GM18517 (cell line): ENCODE results near the gene VANGL1.

ENCODE experiments used
- ATAC-seq: cut with Tn5 transposase; IDR thresholded peaks from one replicate; pipeline ENCODE4 v1.9.1; 2021; ENCODE audit warnings: mild to moderate bottlenecking, moderate library complexity; ENCODE audit not compliant: unreplicated experiment

The VANGL1 gene

DNA sequence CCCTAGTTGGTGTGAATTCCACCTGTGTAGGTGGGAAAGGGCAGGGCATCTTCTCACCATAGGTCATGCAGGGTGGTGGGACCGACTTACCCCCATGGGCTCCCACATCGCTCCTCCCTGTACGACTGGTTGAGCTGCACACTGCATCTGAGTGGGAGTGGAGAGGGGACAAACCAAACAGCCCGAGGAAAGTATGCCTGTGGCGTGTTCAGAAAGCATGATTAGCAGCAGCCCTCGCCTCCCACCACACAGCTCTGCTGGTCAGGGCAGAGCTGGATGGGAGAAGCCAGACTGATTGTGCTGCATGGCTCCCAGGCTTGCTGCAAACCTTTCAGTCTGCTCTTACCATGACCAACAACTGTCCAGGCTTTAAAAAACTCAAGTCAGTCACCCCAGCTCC is 24.4 kb downstream of the VANGL1 start:
- ATAC-seq = no peak

DNA sequence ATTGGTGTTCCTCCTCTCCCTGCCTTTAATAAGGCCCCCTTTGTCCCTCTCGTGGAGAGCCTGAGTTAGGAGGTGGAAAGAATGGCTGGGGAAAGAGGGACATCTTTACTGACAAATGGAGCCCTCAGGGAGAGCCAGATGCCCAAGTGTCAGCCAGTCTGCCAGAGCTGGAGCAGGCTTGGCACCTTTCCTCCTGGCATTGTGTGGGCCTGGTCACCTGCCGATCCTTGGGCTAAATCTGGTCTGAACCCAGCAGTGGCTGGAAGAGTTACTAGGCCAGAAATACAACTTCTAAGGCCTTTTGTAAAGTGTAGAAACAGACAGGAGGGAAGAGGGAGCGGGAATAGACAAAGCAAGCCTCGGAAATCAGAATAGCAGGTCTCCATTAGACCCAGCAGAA is 24.9 kb downstream of the VANGL1 start:
- ATAC-seq = no peak

DNA sequence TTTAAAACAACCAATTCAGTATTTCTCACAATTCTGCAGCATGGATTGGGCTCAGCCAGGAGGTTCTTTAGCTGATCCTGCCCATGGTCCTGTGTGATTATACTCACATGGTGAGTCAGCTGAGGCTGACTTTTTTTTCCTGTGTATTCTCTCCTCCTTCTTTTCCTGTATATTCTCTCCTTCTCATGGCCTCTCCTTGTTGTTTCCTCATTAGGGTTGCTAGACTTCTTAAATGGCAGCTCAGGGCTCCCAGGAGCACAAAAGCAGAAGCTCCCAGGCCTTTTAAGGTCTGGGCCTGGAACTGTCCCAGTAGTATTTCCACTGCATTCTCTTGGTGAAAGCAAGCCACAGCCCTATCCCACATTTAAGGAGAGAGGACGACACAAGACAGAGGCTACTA is 26.8 kb downstream of the VANGL1 start:
- no peak for ATAC-seq

DNA sequence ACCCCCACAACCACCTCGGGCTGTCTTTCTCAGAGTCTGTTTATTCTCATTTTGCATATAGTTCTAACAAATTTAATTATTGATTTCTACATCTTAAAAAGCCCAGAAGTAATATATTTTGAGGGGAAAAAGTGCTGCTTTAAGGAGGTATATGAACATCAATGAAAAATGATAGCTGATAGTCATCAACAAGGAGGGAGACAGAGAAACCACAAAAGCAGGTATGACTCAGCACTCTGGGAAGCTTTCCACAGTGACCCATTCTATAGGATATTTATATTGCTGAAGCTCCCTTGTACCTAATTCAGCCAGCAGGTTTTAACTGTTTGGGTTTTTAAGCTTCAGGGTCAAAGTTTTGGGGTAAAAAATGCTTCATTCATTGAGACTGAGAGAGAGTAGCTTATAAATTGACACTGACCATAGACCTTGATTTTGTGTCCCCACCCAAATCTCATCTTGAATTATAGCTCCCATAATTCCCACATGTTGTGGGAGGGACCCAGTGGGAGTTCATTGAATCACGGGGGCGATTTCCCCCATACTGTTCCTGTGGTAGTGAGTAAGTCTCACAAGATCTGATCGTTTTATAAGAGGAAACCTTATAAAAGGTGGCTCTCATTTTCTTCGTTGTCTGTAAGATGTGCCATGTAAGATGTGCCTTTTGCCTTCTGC is 27.4 kb downstream of the VANGL1 start:
- ATAC-seq = no peak

DNA sequence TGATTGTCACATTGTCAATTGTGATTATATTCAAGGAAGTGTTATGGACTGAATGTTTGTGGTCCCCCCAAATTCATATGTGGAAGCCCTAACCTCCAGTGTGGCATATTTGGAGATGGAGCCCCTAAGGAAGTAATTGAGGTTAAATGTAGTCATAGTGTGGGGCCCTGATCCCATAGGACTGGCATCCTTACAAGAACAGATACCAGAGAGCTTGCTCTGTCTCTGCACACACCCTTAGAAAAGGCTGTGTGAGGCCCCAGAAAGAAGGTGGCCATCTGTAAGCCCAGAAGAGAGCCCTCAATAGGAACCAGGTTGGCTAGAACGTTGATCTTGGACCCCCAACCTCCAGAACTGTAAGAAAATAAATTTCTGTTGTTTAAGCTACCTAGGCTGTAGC is 28.1 kb downstream of the VANGL1 start:
- ATAC-seq = no peak

DNA sequence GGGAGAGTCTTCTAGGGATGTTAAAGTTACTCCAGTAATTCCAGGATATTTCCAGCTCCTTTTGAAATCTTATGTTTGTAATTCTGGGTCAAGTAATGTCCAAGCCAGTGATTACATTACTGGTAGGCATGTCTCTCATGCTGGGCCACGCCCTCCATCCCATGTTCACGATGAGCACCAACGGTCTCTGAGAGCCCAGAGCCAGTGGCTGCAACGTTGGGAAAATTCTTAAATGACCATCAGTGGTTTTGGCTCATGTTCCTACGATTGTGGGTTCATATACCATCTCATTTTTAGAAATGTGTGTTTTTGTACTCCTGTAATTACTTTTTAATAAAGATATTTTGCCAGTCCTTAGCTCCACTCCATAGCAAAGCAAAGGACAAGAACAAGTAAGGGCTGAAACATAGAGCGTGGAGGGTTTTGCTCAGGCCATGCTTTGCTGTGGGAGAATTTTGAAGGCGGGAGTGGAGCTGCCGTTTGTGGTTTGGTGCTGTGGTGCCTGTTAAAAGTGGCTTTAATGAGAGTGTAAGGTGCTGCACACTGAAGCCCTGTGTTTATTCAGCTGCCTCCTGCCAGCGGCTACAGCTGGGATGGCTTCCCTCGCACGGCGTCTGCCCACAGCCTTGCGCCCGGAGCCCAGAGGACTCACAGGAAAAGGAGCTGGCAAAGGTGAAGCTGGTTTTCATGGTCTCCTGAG is 28.9 kb downstream of the VANGL1 start:
- ATAC-seq = no peak

DNA sequence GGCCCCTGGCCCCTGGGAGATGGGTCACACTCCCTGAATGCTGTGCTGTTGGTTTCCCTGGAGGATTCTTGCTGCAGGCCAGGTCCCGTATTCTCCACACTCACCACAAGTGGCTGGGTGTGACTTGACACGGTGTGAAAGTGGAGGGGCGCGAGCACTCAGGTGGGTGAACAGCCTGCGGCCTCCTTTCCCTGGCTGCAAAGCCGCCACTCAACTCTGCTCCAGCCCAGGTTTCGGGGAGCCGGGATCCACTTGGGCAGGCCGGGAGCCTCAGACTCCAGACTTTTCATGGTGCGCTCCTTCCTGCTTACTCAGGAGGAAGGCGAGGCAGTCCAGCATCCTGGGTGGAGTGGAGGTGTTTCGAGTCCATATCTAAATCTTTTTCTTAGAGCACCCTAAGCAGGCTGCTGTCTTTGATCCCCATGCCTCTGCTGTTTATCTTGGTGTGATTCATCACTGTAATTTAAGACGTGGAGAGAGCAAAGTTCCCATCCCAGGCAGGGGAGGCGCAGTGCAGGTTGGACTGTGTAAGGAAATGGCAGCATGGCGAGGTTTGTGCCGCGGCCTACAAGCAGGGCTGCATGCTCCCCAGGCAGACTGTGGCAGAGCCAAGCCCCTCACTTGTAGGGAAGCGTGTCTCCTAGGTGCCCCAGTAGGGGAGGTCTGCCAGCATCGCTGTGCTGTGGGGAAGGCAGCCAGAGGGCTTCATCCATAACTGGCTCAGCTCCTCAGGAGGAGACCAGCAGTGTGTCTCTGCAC is 29.6 kb downstream of the VANGL1 start:
- ATAC-seq = no peak

DNA sequence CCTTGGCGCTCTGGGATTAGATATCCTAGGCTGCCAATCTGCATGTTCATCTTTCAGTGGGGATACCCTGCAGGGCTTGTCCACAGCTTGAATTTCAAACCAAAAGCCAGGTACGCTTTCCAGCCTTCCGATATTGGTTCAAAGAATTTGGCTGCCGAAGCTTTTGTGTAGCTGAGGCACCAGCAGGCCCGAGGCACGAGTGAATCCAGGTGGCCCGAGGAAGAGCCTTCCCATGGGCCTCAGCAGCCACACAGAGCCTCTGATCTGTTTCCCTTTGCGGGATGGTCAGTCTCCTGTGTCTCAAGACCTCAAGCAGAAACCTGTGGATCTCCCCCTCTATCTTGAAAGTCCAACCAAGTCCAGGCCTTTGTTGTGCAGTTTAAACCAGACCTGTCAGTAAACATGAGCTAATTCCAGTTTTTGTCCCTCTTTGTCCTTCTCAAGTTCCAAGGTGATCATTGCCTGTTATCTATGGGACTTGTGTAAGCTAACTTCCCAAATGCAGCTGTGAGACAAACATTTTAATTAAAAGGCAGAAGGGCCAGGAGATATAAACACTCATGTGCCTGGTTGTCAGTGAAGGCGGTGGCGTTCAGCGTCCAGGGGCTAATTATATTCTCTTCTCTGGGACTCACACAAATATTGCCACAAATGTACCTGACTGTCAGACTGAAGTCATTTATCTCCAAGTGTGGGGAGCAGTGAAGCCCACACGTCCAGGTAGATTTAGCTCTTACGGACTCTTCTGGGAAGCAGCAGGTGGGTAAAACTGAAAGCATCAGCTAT is 30.6 kb downstream of the VANGL1 start:
- ATAC-seq = no peak

DNA sequence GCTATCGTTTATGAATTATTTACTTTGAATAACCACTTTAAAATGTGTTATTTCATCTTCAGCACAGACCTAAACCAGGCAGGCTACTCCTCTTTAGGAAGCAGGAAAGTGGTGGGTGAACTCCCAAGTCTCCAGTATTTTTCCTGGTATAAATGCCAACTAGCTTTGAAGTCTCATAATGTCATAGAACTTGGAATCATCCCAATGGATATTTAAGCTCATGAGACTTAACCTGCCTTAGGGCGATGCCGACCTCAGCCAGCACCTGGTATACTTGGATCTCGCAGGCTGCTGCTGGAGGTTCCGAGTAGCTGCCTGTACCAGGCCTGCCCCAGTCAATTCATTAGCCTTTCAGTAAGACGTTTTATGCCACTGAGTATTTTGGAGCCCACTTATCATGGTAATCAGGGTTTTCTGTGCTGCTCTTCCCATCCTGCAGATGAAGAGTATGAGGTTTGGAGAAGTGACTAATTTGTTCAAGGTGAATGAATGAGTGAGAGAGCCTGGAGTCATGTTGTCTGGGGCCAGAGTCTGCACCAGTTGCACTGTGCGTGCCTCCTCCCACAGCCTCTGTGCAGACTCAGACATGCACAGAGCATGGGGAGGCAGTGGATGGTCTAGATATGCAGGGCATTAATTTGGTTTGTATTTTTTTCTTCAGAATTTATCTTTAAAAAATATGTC is 34.9 kb downstream of the VANGL1 start:
- no peak for ATAC-seq

DNA sequence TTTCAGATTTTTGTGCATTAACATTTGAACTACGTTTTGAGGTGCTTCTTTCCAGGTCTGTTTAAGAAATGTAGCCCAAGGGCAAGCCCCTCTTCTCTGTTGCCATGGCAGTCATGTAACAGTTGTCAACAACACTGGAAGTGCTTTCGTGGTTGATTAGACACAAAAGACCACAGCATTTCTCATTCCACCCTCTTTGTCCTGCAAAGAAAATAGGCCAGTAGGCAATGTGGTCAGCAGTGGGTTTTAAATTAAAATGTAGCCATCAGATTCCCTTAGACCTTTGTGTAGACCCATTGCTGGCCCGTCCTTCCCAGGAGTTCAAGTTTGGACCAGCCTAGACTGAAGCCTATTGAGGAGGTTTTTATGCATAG is 35.4 kb downstream of the VANGL1 start:
- ATAC-seq = no peak

DNA sequence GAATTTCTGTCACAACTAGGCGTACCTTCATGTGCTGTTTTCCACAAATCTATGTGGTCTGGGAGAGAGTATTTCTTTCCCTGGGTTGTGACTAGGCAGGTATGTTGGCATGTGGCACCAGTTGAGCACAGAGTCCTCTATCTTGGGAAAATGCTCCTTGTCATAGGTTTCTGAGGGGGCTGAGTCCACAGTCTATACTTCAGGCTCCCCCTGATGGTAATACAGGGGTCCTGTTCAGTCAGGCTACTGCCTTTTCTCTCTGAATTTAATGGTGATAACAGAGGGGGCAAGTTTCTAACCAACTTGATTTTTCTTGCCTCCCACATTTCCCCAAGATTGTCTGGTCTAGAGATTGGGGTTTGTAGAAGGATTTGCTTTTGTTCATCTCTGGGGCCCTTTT is 35.8 kb downstream of the VANGL1 start:
- ATAC-seq = no peak

DNA sequence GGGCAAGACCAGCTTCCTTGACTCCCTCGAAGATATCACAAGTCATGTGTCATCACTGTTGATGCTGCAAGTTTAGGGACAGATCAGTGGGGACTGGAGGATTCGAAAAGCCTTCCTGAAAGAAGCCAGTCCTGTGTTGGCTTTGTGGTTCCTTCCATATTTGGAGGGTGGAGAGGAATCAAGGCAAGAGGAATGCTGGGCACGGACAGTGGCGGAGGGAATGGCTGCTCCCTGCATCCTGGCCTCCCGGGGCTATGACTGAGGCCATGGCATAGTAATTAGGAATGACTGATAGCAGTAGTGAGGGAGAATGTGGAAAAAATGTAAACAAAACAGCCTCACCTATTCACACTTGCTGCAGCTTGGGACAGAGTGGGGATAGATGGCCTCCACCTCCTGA is 36.4 kb downstream of the VANGL1 start:
- no peak for ATAC-seq

DNA sequence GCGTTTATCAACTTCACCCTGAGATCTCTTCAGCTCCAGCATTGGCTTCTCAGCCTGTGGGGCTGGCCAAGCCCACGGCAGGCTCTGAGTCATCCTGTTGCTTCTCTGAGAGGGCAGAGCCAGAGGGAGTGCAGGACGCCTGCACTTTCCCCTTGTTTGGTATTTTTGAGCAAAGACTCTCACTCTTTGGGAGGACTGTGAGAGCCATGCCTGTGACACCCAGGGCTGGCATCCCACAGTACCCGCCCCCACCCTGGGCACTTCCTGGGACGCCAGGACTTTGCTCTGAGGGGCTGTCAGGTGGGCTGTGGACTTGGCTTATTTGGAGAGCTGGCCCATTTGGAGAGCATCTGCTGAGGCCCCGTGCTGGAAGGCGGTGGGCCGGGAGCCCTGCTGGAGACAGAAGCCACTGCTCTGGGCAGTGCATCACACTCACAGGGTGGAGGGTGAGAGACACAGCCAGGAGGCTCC is 37.4 kb downstream of the VANGL1 start:
- ATAC-seq = no peak

DNA sequence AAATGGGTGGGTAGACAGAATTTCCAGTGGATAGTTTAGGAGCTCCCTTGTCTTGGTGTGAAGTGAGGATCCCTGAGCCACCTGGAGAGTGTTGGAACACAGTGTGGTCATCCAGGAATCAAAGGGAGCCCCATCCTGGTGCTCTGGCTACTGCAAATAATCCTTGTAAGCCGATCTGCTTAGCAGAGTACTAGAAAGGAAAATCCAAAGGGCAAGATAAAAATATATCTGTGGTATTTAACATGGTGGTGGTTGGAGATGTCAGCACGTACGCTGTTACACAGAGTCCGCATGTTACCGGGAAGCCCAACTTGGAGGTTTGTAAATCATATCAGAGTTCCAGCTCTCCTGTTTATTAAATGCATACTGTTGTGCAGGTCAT is 39.0 kb downstream of the VANGL1 start:
- no peak for ATAC-seq

DNA sequence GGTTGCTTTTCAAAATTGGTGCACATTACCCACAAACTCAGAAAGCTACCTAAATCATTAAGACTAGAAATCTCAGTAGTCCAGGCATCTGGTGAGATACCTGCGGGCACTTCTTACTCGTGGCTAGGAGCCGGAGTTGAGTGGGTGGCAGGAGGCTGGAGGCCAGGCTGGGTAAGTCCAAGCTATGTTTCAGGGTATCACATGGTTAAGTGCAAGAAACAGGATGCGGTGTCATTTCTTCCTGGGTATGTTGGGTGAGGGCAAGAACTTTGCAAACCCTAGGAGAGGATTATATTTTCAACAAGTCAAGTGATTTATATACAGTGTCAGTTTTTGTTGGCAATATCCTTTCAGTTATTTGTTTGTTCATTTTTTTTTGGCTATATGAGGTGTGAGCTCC is 41.0 kb downstream of the VANGL1 start:
- ATAC-seq = no peak

DNA sequence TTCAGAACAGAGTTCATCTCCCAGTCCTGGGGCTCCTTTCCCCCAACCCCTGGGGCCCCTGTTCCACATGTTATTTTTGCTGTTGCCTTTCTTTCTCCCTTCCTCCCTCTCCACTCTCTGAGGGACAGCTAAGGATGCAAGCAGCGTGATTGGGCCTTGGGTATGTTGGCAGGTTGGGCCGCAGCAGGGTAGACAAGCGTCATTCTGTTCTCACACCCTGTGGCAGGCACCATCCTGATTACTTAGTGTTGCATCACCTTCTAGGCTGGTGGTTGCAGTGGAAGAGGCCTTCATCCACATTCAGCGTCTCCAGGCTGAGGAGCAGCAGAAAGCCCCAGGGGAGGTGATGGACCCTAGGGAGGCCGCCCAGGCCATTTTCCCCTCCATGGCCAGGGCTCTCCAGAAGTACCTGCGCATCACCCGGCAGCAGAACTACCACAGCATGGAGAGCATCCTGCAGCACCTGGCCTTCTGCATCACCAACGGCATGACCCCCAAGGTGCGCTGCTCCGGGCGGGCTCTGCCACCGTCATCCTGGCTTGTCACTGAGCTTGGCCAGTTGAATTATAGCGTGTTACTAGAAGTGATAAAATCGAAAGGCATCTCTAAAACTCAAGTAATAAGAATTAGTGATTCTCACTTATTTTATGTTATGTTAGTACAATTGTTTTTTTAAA is 43.4 kb downstream of the VANGL1 start:
- no peak for ATAC-seq

DNA sequence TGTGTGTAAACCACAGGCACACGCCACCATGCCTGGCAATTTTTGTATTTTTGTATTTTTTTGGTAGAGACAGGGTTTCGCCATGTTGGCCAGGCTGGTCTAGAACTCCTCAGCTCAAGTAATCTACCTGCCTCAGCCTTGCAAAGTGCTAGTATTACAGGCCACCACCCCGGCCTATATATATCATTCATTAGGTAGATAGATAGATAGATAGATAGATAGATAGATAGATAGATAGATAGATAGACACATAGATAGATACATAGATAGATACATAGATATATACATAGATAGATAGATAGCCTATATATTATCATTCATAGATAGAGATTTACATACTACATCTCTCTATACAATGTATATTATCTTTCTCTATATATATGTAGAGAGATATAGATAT is 46.0 kb downstream of the VANGL1 start:
- ATAC-seq = no peak

DNA sequence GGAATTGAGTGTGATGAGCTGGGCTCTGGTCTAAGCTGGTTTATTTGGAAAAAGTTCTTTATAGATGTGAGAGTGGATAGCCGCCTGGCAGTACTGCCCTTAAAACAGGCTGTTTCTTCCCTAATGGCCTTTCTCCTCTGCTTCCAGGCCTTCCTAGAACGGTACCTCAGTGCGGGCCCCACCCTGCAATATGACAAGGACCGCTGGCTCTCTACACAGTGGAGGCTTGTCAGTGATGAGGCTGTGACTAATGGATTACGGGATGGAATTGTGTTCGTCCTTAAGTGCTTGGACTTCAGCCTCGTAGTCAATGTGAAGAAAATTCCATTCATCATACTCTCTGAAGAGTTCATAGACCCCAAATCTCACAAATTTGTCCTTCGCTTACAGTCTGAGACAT is 49.2 kb downstream of the VANGL1 start:
- ATAC-seq = no peak

DNA sequence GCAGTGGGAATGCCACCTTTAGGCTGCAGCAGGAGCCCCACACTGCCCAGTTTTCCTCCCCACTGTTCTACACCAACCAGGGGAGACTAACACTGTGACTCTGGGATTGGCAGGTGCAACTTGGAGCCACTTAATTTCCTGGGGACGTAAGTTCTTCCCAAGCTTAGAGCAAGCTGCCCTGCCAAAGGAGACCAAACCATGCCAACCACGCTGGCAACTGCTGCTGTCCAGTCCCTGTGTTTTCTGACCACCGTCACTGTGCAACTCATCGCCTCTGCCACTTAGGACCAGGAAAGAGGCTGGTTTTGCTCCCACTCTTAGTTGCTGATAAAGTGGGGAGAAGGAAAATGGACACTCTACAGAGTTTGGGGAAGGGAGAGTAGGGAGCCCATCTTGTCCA is 50.5 kb downstream of the VANGL1 start:
- ATAC-seq = no peak

DNA sequence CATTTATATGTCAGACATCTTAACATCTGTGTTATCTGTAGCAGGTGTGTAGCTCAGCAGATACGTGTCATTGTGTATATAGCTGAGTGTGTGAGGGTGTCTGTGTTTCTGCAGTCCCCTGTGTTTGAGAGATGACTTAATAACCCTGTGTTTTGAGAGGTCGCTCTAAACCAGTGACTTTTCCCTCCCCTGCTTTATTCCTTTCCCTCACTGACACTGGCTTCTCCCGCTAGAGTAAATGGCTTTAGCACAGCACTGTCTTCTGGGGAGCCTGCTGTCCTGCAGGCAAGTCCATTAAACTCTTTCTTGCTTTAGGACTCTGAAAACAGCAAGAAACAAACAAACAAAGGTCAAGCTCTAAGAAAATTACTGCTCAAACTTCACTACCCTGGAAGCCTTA is 53.0 kb downstream of the VANGL1 start:
- no peak for ATAC-seq
